ENCODE results near the gene IVNS1ABP. TPM values are rescaled to one million over a fixed set of nuclear protein-coding genes. Genes with fewer than 3 reads are reported as not detected.

IVNS1ABP gene
- polyA plus RNA-seq, 2 of the 4 experiments (the other 2 are of a cell fraction): 71.4 to 72.0 TPM

DNA sequence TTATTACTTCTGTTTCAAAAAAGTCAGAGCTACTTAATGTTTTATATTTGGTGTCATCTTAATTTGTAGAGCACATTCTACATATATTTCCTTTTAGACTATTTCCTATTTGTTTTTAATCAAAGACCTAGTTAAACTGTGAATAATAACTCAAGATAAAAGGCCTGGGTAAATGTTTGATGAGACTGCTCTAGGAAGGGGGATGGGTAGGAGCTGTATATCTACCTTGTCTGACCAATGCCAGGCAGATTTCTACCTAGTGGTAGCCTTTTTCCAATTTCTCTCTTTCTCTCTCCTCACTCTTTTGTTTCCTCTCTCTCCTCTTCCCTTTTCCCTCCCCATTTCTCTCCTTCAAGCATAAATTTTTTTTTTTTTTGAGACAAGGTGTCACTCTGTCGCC, 31.9 kb upstream of the IVNS1ABP start (continued):
- TF ChIP-seq ATOH8 (CRISPR knock-in tag; IDR thresholded peaks at IDR 0.05; ENCODE audit: low read depth): no peak

GRCh38 chr1:185348296-185348695, 31.3 kb upstream of the IVNS1ABP start:
- TF ChIP-seq ZSCAN20 (CRISPR knock-in tag; IDR thresholded peaks at IDR 0.05): no peak
- TF ChIP-seq GATA3 (IDR thresholded peaks at IDR 0.05; ENCODE audit: borderline replicate concordance): no peak
- TF ChIP-seq NR3C1 (IDR thresholded peaks at IDR 0.05): no peak
- TF ChIP-seq CBX2 (IDR thresholded peaks at IDR 0.05; ENCODE audit: borderline replicate concordance, low read depth): no peak
- TF ChIP-seq HOXA7 (CRISPR knock-in tag; IDR thresholded peaks at IDR 0.05): no peak
- TF ChIP-seq POLR2AphosphoS2 (conservative IDR thresholded peaks at IDR 0.05; ENCODE audit: low read length): no peak
- H3K4me3 ChIP-seq: no peak overlapping the region
- DNase-seq (ENCODE audit: low read depth in 1 of 2, low spot score in 1 of 2) (no peak), FAIRE-seq (no peak), ATAC-seq (no peak)
- POLR2A ChIA-PET: no interaction called here
- CTCF ChIA-PET: interaction anchor here (2.3 kb wide), 1 partner anchor 31 kb away, joined by 11 read pairs; the partner anchor contains the start of gene IVNS1ABP
- H3K4me1 ChIP-seq: no peaks in the 10 kb centered on the region
- no peak overlapping the region for H3K4me2 ChIP-seq
- H3K9me3 ChIP-seq: no peaks in the 10 kb centered on the region
- WGBS (ENCODE audit: missing lambda C conversion rate): 86% methylated on average over 1 of the region's 1 CpG
- H3K27ac ChIP-seq: no peak overlapping the region

DNA sequence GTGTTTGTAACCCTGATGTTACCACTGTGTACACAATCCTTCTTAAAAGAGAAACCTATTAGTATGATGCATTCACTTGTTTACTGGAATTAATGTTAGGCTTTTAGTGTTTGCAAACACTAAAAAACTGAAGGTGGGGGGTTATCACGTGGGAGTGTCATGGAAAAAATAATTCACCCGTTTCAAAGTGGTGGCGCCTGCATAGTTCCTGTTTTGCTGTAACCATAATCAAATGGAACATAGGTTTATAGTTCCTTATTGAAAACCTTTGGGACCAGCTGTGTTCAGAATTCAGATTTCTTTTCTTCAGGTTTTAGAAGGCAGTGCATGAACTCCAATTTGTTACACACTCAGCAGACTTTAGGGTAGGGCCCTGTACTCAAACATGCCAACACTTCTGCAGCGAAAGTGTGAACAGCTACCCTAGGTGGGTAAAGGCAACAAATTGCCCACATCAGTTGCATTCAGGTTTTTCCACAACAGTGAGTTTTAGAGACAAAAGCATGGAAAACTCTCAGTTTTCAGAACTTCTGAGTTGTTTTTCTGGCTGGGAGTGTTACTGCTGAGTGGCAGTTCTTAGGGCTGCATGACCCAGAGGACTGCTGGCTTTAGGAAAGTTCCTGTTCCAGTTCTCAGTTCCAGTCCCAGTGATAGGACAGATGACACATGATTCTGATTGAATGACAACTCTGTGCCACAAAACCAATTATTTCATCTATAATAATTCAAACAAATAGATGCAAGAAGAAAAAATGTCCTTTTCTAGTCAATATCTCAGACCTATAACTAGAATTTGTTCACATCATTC, 29.1 kb upstream of the IVNS1ABP start:
- Histone ChIP-seq H3K9me3 (no peaks in the 10 kb centered on the region), H3K4me3 (no peak overlapping the region), H3K4me2 (no peak overlapping the region), H3K4me1 (no peaks in the 10 kb centered on the region), H3K27ac (no peak overlapping the region)
- TF ChIP-seq RAD21 (conservative IDR thresholded peaks at IDR 0.05 in 1 of 2, IDR thresholded peaks at IDR 0.05 in 1 of 2): no peak
- no peak for TF ChIP-seq HDAC2 (IDR thresholded peaks at IDR 0.05)
- no peak for TF ChIP-seq JUN (IDR thresholded peaks at IDR 0.05)
- TF ChIP-seq FOXS1 (CRISPR knock-in tag; IDR thresholded peaks at IDR 0.05): no peak
- no peak for TF ChIP-seq EP300 (IDR thresholded peaks at IDR 0.05)
- no peak for ATAC-seq
- whole genome bisulfite sequencing (ENCODE audit: missing lambda C conversion rate): 64% methylated on average over 4 of the region's 4 CpGs
- ChIA-PET POLR2A (no interaction called here), CTCF (interaction anchor here (1.6 kb wide), 1 partner anchor 10 kb away, joined by 3 read pairs; no protein-coding TSS in a partner anchor)
- FAIRE-seq: no peak
- DNase-seq (ENCODE audit: low read depth in 1 of 2, low spot score in 1 of 2): no peak

GRCh38 chr1:185343306-185343705, 26.3 kb upstream of the IVNS1ABP start:
- WGBS (ENCODE audit: missing lambda C conversion rate): 75% methylated on average over 5 of the region's 5 CpGs
- ATAC-seq (no peak), DNase-seq (ENCODE audit: low read depth in 1 of 2, low spot score in 1 of 2) (no peak), FAIRE-seq (no peak)
- CTCF ChIA-PET: no interaction called here
- no peak overlapping the region for H3K27ac ChIP-seq
- H3K9me3 ChIP-seq: no peaks in the 10 kb centered on the region
- H3K4me2 ChIP-seq: no peak overlapping the region
- no peak for TF ChIP-seq ZSCAN20 (CRISPR knock-in tag; IDR thresholded peaks at IDR 0.05)
- no peak for TF ChIP-seq RNF2 (IDR thresholded peaks at IDR 0.05; ENCODE audit: borderline replicate concordance, low read depth)
- no peak for TF ChIP-seq CBX8 (IDR thresholded peaks at IDR 0.05)
- TF ChIP-seq KDM1A (IDR thresholded peaks at IDR 0.05; ENCODE audit: low read depth): no peak
- TF ChIP-seq HOXA7 (CRISPR knock-in tag; IDR thresholded peaks at IDR 0.05): no peak
- TF ChIP-seq HDAC2 (IDR thresholded peaks at IDR 0.05): no peak
- TF ChIP-seq, protein P1, sequence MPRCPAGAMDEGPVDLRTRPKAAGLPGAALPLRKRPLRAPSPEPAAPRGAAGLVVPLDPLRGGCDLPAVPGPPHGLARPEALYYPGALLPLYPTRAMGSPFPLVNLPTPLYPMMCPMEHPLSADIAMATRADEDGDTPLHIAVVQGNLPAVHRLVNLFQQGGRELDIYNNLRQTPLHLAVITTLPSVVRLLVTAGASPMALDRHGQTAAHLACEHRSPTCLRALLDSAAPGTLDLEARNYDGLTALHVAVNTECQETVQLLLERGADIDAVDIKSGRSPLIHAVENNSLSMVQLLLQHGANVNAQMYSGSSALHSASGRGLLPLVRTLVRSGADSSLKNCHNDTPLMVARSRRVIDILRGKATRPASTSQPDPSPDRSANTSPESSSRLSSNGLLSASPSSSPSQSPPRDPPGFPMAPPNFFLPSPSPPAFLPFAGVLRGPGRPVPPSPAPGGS (IDR thresholded peaks at IDR 0.05): no peak
- no peaks in the 10 kb centered on the region for H3K4me1 ChIP-seq
- no peak overlapping the region for H3K4me3 ChIP-seq
- POLR2A ChIA-PET: no interaction called here
